Mononuclear cell (primary cell): ENCODE data around the gene MOB3A. TPM values are rescaled to one million over a fixed set of nuclear protein-coding genes. Genes with fewer than 3 reads are reported as not detected.

Experiments used
- H3K27me3 ChIP-seq: 2 replicates; pipeline ENCODE4 v1.6.0; 2011; ENCODE audit warnings: low read length, control low read depth; ENCODE audit not compliant: insufficient read depth
- H3K4me1 ChIP-seq: 2 replicates; pipeline ENCODE4 v1.5.1; 2011; ENCODE audit warnings: mild to moderate bottlenecking, low read length, control low read depth; ENCODE audit not compliant: insufficient read depth
- H3K4me3 ChIP-seq: 2 replicates; pipeline ENCODE4 v1.5.1; 2011; ENCODE audit warnings: mild to moderate bottlenecking, low read length, moderate library complexity
- H3K9me3 ChIP-seq: 2 replicates; pipeline ENCODE4 v1.5.1; 2011; ENCODE audit warnings: low read depth, mild to moderate bottlenecking, control low read depth, low read length
- total RNA-seq: library from RNA; depleted of rRNA; stranded (reverse); fragments of >200 nt; gene quantifications from one replicate; pipeline ENCODE4 v1.2.3, GENCODE V29; 2012

MOB3A gene
- total RNA-seq, 1 donor, result 87.3 TPM

DNA sequence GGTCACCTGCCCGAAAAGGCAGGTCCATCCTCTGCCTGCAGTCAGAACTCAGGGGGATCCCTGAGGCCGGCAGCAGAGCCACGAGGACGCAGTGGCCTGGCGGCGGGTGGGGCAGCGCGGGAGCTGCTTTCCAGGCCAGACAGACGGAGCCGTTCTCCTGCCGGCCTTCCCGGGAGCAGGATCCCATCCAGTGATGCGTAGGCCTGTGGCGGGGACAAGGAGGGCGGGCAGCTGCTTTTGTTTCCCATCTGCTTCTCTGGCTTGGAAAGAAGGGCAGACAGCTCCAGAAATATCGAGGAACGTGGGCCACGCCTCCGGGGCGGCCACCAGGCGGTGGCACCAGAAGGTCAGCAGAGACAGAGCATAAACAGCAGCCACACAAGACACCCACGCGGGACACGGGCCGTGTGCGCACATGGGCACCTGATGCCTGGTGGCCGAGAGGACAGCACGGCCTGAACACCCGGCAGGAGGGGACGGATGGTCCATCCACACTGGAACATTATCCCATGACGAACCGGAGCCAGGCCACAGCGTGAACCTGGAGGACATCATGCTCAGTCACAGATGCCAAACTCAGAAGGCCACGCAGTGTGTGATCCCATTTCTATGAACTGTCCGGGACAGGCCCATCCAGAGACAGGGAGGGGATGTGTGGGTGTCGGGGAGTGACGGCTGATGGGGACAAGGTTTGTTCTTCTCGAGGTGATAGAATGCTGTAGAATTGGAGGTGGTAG is 31.2 kb downstream of the MOB3A start:
- Histone ChIP-seq H3K9me3 (no peaks in the 10 kb centered on the region), H3K4me1 (peaks cover 33% of the 10 kb centered on the region), H3K27me3 (no peaks in the 10 kb centered on the region), H3K4me3 (no peak overlapping the region)

DNA sequence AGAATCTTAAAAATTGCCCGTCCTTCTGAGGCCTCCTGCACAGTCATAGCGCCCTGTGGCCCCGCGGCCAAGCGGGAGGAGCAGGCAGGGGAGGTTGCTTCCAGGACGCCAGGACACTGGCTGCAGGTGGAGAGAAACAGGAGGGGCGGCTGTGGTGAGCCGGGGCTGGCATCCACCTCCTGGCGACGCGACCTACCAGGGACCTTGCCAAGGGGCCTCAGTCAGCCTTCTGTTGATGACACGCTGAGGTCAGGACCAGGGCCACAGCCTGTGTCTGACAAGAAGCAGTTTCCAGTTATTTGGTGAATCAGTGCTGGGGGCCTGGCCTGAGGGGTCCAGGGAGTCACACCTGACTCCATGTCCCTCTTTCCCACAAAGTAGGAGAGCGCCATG is 31.7 kb downstream of the MOB3A start:
- H3K9me3 ChIP-seq, result no peaks in the 10 kb centered on the region
- no peaks in the 10 kb centered on the region for H3K27me3 ChIP-seq
- peaks cover 33% of the 10 kb centered on the region for H3K4me1 ChIP-seq
- no peak overlapping the region for H3K4me3 ChIP-seq

DNA sequence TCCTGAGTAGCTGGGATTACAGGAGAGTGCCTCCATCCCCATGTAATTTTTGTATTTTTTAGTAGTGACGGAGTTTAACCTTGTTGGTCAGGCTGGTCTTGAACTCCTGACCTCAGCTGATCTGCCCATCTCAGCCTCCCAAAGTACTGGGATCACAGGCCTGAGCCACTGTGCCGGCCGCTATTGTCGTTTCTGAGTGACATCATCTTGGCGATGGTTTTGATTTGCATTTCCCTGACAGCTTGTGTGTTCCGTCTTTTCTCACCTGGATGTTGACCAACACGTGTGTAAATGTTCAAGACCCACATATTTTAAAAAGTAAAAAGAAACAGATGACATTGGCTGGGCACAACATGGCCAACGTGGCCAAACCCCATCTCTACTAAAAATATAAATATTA is 32.3 kb downstream of the MOB3A start:
- Histone ChIP-seq H3K9me3 (no peaks in the 10 kb centered on the region), H3K4me1 (peaks cover 34% of the 10 kb centered on the region), H3K4me3 (no peak overlapping the region), H3K27me3 (no peaks in the 10 kb centered on the region)

DNA sequence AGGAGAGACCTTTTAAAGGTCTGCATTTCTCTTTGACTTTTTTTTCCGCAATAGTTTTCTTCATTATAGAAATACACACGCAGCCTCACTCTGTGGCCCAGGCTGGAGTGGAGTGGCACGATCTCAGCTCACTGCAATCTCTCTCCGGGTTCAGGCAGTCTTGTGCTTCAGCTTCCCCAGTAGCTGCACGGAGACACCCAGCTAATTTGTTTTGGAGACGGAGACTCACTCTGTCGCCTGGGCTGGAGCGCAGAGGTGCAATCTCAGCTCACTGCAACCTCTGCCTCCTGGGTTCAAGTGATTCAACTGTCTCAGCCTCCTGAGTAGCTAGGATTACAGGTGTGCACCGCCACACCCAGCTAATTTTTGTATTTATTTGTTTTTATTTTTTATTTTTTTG is 33.4 kb downstream of the MOB3A start:
- peaks cover 44% of the 10 kb centered on the region for H3K4me1 ChIP-seq
- H3K27me3 ChIP-seq, result no peaks in the 10 kb centered on the region
- no peak overlapping the region for H3K4me3 ChIP-seq
- H3K9me3 ChIP-seq, result no peaks in the 10 kb centered on the region

GRCh38 chr19:2062389-2062729 is 33.8 kb downstream of the MOB3A start:
- Histone ChIP-seq H3K4me1 (peaks cover 48% of the 10 kb centered on the region), H3K9me3 (no peaks in the 10 kb centered on the region), H3K27me3 (no peaks in the 10 kb centered on the region), H3K4me3 (no peak overlapping the region)

- Histone ChIP-seq H3K9me3 (no peaks in the 10 kb centered on the region), H3K4me1 (peaks cover 54% of the 10 kb centered on the region), H3K4me3 (peak overlapping the region; percentile 50), H3K27me3 (no peaks in the 10 kb centered on the region)
Observed at GRCh38 chr19:2061495-2062388, 34.4 kb downstream of the MOB3A start.

- H3K4me1 ChIP-seq, result peaks cover 60% of the 10 kb centered on the region
- peak overlapping the region; percentile 50 for H3K4me3 ChIP-seq
Observed at GRCh38 chr19:2060884-2061494, 35.1 kb downstream of the MOB3A start.

DNA sequence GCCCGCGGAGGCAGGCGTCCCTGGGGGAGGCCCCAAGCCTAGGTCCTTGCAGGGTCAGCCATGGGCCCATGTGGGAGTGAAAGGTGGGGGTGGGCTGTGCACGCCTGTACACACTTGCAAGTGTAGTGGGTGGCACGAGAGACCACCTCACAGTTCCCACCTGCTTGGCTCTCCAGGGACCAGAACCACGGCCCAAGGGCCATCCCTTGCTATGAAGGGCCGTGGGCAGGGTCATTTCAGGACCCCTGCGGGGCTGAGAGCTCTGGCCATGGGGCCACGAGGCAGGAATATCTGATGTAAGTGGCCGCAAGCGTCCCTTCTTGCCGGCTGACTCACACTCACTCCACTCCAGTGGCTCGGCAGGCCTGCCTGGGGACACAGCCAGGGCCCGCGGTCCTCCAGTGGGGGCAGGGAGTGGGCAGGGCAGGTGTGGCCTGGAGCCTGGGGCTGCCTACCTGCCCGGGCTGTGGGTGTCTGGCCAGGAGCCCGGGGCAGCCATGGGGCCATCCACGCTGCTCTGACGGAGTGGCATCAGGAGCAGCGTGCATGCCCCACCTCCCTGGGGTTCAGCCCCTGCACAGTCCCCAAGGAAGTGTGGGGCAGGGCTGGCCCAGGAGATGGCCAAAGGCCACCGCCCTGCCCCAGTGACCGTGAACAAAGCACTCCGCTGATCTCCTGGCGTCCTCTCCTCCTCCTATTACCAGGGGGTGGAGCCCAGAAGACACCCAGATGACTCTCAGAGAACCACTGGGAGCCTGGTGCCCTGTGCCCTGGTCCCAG is 36.5 kb downstream of the MOB3A start:
- H3K27me3 ChIP-seq, result no peaks in the 10 kb centered on the region
- H3K4me3 ChIP-seq, result no peak overlapping the region
- no peaks in the 10 kb centered on the region for H3K9me3 ChIP-seq
- peaks cover 73% of the 10 kb centered on the region for H3K4me1 ChIP-seq

More at GRCh38 chr19:2060884-2061494, 35.1 kb downstream of the MOB3A start:
- Histone ChIP-seq H3K9me3 (no peaks in the 10 kb centered on the region), H3K27me3 (no peaks in the 10 kb centered on the region)

- Histone ChIP-seq H3K4me1 (peaks cover 74% of the 10 kb centered on the region), H3K4me3 (no peak overlapping the region), H3K9me3 (no peaks in the 10 kb centered on the region), H3K27me3 (no peaks in the 10 kb centered on the region)
Observed at GRCh38 chr19:2058570-2059421, 37.3 kb downstream of the MOB3A start.

DNA sequence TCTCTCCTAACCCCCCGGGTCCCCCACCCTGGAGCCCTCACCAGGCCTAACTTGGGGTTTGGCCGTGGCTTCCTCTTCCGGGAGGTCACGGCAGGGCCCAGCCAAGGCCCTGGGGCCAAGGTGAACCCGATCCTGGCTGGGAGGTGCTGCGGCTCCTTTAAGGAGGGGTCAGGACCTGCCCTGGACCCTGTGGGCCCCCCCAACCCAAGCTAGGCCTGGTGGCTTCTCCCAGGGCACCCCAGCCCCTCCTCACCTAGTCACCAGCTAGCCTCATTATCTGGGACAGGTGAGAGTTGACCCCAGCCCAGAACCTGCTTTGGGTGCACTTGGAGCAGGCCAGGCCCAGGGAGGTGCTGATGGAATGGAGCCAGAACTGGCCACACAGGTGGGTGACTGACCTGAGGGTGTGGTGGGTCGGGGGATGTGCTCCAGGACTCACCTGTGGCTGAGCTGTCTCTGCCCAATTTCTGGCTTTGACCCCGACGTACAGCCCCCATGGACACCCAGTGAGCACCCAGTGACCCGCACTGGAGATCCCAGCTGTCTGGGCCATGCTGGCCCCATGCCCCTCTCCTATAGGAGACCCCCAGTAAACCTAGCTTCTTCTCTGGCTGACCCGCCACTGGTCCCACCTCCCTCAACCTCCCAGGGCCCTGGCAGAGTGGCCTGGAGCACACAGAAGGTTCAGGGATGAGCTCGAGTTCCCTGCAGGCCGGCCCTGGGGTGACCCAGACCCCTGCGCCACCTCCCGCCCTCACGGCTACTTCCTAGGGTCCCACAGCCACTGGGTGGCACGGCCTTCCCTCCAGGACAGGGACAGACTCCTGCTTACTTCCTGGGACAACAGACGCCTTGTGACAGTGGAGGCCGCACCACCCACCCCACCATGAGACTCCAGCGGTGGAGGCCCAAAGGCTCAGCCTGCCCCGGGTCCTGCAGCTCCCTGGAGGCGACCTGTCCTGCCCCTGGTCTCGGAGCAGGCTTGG is 38.3 kb downstream of the MOB3A start:
- peaks cover 74% of the 10 kb centered on the region for H3K4me1 ChIP-seq
- H3K9me3 ChIP-seq, result no peaks in the 10 kb centered on the region
- no peaks in the 10 kb centered on the region for H3K27me3 ChIP-seq
- H3K4me3 ChIP-seq, result no peak overlapping the region

DNA sequence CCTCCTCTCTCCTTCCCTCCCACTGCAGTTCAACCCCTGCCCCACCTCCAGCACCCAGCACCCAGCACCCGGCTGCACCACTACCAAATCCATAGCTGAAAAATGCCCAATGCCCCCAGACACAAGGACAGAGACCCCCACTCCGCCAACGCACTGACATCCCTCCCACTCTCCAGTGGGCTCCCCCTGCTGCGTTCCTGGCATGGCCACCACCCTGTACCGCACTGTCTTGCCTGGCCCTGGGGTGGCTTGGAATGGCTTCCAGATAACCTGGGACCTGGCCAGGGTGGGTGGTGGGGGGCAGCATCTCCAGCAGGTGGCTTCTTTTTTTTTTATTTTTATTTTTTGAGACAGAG is 39.3 kb downstream of the MOB3A start:
- H3K9me3 ChIP-seq, result no peaks in the 10 kb centered on the region
- peaks cover 74% of the 10 kb centered on the region for H3K4me1 ChIP-seq
- no peak overlapping the region for H3K4me3 ChIP-seq
- no peaks in the 10 kb centered on the region for H3K27me3 ChIP-seq

DNA sequence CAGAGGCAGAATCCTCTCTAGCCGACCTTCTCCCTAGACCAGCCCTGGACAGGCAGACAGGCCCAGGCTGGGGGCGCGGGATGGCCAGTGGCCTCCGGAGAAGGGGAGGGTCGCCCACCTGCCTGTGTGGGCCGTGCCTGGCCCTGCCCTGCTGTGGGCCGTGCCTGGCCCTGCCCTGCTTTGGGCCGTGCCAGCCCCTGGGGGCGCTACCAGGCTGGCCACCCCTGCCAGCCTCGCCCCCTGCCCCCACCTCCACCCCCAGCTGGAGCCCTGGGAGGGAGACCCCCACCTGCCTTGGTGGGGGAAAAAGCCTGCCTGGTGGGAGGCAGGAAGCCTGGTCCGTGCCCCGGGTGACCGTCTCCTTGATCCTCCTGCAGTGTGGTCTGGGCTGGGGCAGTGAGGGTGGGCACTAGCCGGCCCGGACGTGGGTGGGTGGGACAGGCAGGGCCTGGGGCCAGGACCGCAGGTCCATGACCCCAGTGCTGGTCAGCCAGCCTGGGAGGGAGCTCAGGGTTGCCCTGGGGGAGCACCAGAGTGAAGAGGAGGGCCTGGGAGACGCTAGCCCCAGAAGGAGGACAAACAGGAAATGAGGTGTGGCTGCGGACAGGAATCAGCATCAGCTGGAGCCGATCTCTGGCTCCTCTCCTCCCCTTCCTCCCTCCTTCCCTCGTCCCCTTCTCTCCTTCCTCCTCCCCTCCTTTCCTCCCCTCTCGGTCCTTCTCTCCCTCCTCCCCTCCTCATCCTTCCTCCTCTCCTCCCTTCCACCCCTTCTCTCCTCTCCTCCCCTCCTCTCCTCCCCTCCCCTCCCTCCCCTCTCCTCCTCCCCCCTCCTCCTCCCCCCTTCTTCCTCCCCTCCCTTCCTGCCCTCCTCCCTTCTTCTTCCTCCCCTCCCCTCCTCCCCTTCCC is 39.9 kb downstream of the MOB3A start:
- no peak overlapping the region for H3K4me3 ChIP-seq
- H3K9me3 ChIP-seq, result no peaks in the 10 kb centered on the region
- no peaks in the 10 kb centered on the region for H3K27me3 ChIP-seq
- peaks cover 78% of the 10 kb centered on the region for H3K4me1 ChIP-seq
